ENCODE results near the gene SRPRA.
"Not testable (repeated sequence)": the region's sequence is repeated elsewhere in the genome, so short reads cannot be mapped to it uniquely, and the experiment has no call there.

The SRPRA gene

DNA sequence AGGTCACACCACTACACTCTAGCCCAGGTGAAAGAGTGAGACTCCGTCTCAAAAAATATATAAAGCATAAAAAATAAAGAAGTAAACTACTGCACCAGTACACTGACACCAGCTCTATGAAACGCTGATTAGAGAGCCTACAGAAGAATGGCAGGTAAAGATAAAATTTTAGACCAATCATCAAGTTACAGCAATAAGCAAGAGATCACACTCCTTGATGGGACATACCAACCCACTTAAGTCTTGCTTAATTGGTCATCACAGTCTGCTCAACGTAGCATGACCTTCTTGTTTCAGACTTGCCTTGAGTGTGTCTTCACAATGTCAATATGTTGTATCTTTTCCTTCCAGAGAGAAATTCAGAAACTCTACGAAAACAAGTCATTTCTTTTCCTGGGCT, 12.5 kb downstream of the SRPRA start:
- H3K27ac ChIP-seq (ENCODE audit: low read depth, low read length) = no peak overlapping the region
- H2AFZ ChIP-seq (ENCODE audit: low read depth, low read length, severe bottlenecking) = no peak overlapping the region
- no peaks in the 10 kb centered on the region for H3K9me3 ChIP-seq (ENCODE audit: insufficient read depth, low read length)
- H3K36me3 ChIP-seq (ENCODE audit: low read length) = no peaks in the 10 kb centered on the region
- H3K27me3 ChIP-seq (ENCODE audit: low read length) = no peaks in the 10 kb centered on the region
- H3K9me2 ChIP-seq (replicated peaks; ENCODE audit: insufficient read depth, low read length) = no peaks in the 10 kb centered on the region
- H4K20me1 ChIP-seq (ENCODE audit: low read depth, low read length) = no peaks in the 10 kb centered on the region
- H3K4me3 ChIP-seq (ENCODE audit: insufficient read depth, low read length, poor library complexity, severe bottlenecking) = no peak overlapping the region
- H3K79me2 ChIP-seq (ENCODE audit: insufficient read depth, low read length) = no peaks in the 10 kb centered on the region
- TF ChIP-seq, protein P1, sequence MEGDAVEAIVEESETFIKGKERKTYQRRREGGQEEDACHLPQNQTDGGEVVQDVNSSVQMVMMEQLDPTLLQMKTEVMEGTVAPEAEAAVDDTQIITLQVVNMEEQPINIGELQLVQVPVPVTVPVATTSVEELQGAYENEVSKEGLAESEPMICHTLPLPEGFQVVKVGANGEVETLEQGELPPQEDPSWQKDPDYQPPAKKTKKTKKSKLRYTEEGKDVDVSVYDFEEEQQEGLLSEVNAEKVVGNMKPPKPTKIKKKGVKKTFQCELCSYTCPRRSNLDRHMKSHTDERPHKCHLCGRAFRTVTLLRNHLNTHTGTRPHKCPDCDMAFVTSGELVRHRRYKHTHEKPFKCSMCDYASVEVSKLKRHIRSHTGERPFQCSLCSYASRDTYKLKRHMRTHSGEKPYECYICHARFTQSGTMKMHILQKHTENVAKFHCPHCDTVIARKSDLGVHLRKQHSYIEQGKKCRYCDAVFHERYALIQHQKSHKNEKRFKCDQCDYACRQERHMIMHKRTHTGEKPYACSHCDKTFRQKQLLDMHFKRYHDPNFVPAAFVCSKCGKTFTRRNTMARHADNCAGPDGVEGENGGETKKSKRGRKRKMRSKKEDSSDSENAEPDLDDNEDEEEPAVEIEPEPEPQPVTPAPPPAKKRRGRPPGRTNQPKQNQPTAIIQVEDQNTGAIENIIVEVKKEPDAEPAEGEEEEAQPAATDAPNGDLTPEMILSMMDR (IDR thresholded peaks at IDR 0.05; ENCODE audit: insufficient read depth, low read length, poor library complexity, severe bottlenecking) = no peak
- no peak for TF ChIP-seq EZH2phosphoT487 (conservative IDR thresholded peaks at IDR 0.05; ENCODE audit: low read length)
- H3K4me2 ChIP-seq (ENCODE audit: low read depth, low read length, poor library complexity, severe bottlenecking) = no peak overlapping the region
- no peaks in the 10 kb centered on the region for H3F3A ChIP-seq (ENCODE audit: insufficient read depth)
- H3K9ac ChIP-seq (ENCODE audit: low read length) = no peak overlapping the region

DNA sequence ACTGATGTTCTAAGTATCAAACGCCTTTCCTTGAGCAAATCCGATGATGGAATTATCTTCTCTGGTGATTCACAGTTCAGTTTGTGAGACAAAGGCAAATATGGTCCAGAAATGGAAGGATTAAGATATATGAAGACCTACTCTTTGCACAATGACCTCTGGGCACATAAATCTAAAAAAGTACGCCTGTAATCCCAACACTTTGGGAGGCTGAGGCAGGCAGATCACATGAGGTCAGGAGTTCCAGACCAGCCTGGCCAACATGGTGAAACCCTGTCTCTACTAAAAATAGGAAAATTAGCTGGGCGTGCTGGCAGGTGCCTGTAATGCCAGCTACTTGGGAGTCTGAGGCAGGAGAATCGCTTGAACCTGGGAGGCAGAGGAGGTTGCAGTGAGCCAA, 13.2 kb downstream of the SRPRA start:
- H3K27me3 ChIP-seq (ENCODE audit: low read length); H3F3A ChIP-seq (ENCODE audit: insufficient read depth); H3K4me2 ChIP-seq (ENCODE audit: low read depth, low read length, poor library complexity, severe bottlenecking); H3K27ac ChIP-seq (ENCODE audit: low read depth, low read length); H2AFZ ChIP-seq (ENCODE audit: low read depth, low read length, severe bottlenecking); H3K9ac ChIP-seq (ENCODE audit: low read length); H3K4me3 ChIP-seq (ENCODE audit: insufficient read depth, low read length, poor library complexity, severe bottlenecking); H3K36me3 ChIP-seq (ENCODE audit: low read length); H4K20me1 ChIP-seq (ENCODE audit: low read depth, low read length); H3K79me2 ChIP-seq (ENCODE audit: insufficient read depth, low read length); H3K9me3 ChIP-seq (ENCODE audit: insufficient read depth, low read length); H3K9me2 ChIP-seq (replicated peaks; ENCODE audit: insufficient read depth, low read length): not testable (repeated sequence)

DNA sequence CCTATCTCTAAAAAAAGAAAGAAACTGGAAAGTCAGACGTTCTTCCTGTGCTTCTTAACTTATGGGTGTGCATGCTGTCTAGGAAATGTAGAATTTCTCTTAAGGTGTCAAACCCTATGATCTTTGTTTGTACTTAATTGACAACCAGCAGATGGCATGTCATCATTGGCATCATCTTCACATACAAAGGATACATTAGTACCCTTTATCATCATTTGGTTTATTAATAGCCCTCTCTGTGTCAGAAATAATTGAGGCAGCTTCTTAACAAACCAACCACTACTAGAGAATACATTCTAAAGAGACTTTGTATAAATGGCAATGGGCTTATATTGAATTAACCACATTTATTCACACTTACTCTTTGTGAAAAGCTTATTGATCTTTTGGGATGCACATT, 13.9 kb downstream of the SRPRA start:
- H2AFZ ChIP-seq (ENCODE audit: low read depth, low read length, severe bottlenecking) = no peak overlapping the region
- H3K4me2 ChIP-seq (ENCODE audit: low read depth, low read length, poor library complexity, severe bottlenecking) = no peak overlapping the region
- TF ChIP-seq, protein P1 (IDR thresholded peaks at IDR 0.05; ENCODE audit: insufficient read depth, low read length, poor library complexity, severe bottlenecking) = no peak
- TF ChIP-seq EZH2phosphoT487 (conservative IDR thresholded peaks at IDR 0.05; ENCODE audit: low read length) = no peak
- no peaks in the 10 kb centered on the region for H3K27me3 ChIP-seq (ENCODE audit: low read length)
- no peaks in the 10 kb centered on the region for H3F3A ChIP-seq (ENCODE audit: insufficient read depth)
- no peak overlapping the region for H3K9ac ChIP-seq (ENCODE audit: low read length)
- no peaks in the 10 kb centered on the region for H4K20me1 ChIP-seq (ENCODE audit: low read depth, low read length)
- no peaks in the 10 kb centered on the region for H3K79me2 ChIP-seq (ENCODE audit: insufficient read depth, low read length)
- H3K9me2 ChIP-seq (replicated peaks; ENCODE audit: insufficient read depth, low read length) = no peaks in the 10 kb centered on the region
- no peaks in the 10 kb centered on the region for H3K9me3 ChIP-seq (ENCODE audit: insufficient read depth, low read length)
- H3K36me3 ChIP-seq (ENCODE audit: low read length) = no peaks in the 10 kb centered on the region
- H3K4me3 ChIP-seq (ENCODE audit: insufficient read depth, low read length, poor library complexity, severe bottlenecking) = no peak overlapping the region
- no peak overlapping the region for H3K27ac ChIP-seq (ENCODE audit: low read depth, low read length)

DNA sequence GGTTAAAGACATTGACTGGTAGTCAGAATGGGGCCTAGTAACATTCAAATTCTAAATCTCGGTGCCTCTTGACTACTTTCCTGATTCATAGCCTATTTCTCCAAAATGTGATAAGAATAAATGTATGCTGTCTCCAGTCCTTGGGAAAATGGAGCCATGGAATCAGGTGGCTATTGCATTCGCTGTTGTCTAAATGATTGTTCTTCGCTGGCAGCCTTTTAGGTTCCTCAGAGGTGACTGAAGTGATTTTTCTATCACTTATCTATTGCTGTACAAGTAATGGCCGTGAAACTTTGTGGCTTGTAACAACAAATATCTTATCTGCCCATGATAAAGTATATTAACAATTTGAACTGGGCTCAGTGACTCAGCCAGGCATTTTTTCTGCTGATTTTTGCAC, 15.4 kb downstream of the SRPRA start:
- no peaks in the 10 kb centered on the region for H3K9me3 ChIP-seq (ENCODE audit: insufficient read depth, low read length)
- no peaks in the 10 kb centered on the region for H3K9me2 ChIP-seq (replicated peaks; ENCODE audit: insufficient read depth, low read length)
- H3K27me3 ChIP-seq (ENCODE audit: low read length) = no peaks in the 10 kb centered on the region
- H3K36me3 ChIP-seq (ENCODE audit: low read length) = no peaks in the 10 kb centered on the region
- no peak overlapping the region for H3K9ac ChIP-seq (ENCODE audit: low read length)
- H3F3A ChIP-seq (ENCODE audit: insufficient read depth) = no peaks in the 10 kb centered on the region
- H3K4me3 ChIP-seq (ENCODE audit: insufficient read depth, low read length, poor library complexity, severe bottlenecking) = no peak overlapping the region
- TF ChIP-seq EZH2phosphoT487 (conservative IDR thresholded peaks at IDR 0.05; ENCODE audit: low read length) = no peak
- TF ChIP-seq, protein P1 (IDR thresholded peaks at IDR 0.05; ENCODE audit: insufficient read depth, low read length, poor library complexity, severe bottlenecking) = no peak
- H3K4me2 ChIP-seq (ENCODE audit: low read depth, low read length, poor library complexity, severe bottlenecking) = no peak overlapping the region
- no peak overlapping the region for H2AFZ ChIP-seq (ENCODE audit: low read depth, low read length, severe bottlenecking)
- H3K79me2 ChIP-seq (ENCODE audit: insufficient read depth, low read length) = no peaks in the 10 kb centered on the region
- no peak overlapping the region for H3K27ac ChIP-seq (ENCODE audit: low read depth, low read length)
- H4K20me1 ChIP-seq (ENCODE audit: low read depth, low read length) = no peaks in the 10 kb centered on the region

All from SU-DHL-6 (cell line).